ENCODE measurements around the gene PALD1.
A peak's percentile ranks its signal among the peaks of the same experiment; 100 is the strongest.

The PALD1 gene

GRCh38 chr10:70478191-70479164 lies at the start of gene PALD1:
Gene PALD1 (plus strand): TSS chr10:70478767. CDS start chr10:70525952, 47,185 bp downstream.
- no peak for DNase-seq

GRCh38 chr10:70430493-70431445 lies 47.8 kb upstream of the PALD1 start:
- no peak for DNase-seq

- no peak for DNase-seq
These were observed 46.5 kb upstream of the PALD1 start for GRCh38 chr10:70432101-70432500.

- DNase-seq: no peak
These were observed 45.9 kb upstream of the PALD1 start for GRCh38 chr10:70432561-70433263.

GRCh38 chr10:70433581-70434280 lies 44.8 kb upstream of the PALD1 start:
- no peak for DNase-seq

GRCh38 chr10:70435241-70436085 lies 43.1 kb upstream of the PALD1 start:
- no peak for DNase-seq

- no peak for DNase-seq
These were observed 40.8 kb upstream of the PALD1 start for GRCh38 chr10:70437721-70438120.

GRCh38 chr10:70440296-70441160 lies 38.0 kb upstream of the PALD1 start:
- DNase-seq: peak; percentile 1

- no peak for DNase-seq
These were observed 37.2 kb upstream of the PALD1 start, which contains the start of gene NODAL for GRCh38 chr10:70441161-70441894. Gene NODAL (minus strand): TSS chr10:70441681. CDS start chr10:70441667, 14 bp downstream.

GRCh38 chr10:70441895-70442309 lies 36.7 kb upstream of the PALD1 start:
- peak; percentile 19 for DNase-seq

GRCh38 chr10:70442332-70442988 lies 36.1 kb upstream of the PALD1 start:
- DNase-seq: peak; percentile 20

- DNase-seq: no peak
These were observed 33.8 kb upstream of the PALD1 start for GRCh38 chr10:70444744-70445143.

GRCh38 chr10:70445718-70446657 lies 32.6 kb upstream of the PALD1 start:
- no peak for DNase-seq

- DNase-seq: peak; percentile 14
These were observed 30.3 kb upstream of the PALD1 start for GRCh38 chr10:70448236-70448635.

- DNase-seq: no peak
These were observed 23.3 kb upstream of the PALD1 start for GRCh38 chr10:70455213-70455630.

- DNase-seq: no peak
These were observed 22.4 kb upstream of the PALD1 start for GRCh38 chr10:70456164-70456563.

- DNase-seq: no peak
These were observed 20.7 kb upstream of the PALD1 start for GRCh38 chr10:70457759-70458305.

Measured in DMS79 treated with DMSO at 0.1 percent for 48 hours (cell line).